ENCODE results near the gene ALX4. TPM values are rescaled to one million over a fixed set of nuclear protein-coding genes. Genes with fewer than 3 reads are reported as not detected.

The ALX4 gene
- total RNA-seq, 1 donor from 2014 or later, result 0.05 TPM

- no peaks in the 10 kb centered on the region for H3K36me3 Mint-ChIP-seq (ENCODE audit: low read depth)
- H3K27me3 Mint-ChIP-seq (ENCODE audit: low read depth), result peaks cover 44% of the 10 kb centered on the region
- H3K27ac Mint-ChIP-seq (ENCODE audit: unreplicated experiment), result no peak overlapping the region
- peaks cover 24% of the 10 kb centered on the region for H3K4me1 Mint-ChIP-seq
- DNase-seq (ENCODE audit: low read depth, low spot score), result no peak
- TF ChIP-seq, protein P1, sequence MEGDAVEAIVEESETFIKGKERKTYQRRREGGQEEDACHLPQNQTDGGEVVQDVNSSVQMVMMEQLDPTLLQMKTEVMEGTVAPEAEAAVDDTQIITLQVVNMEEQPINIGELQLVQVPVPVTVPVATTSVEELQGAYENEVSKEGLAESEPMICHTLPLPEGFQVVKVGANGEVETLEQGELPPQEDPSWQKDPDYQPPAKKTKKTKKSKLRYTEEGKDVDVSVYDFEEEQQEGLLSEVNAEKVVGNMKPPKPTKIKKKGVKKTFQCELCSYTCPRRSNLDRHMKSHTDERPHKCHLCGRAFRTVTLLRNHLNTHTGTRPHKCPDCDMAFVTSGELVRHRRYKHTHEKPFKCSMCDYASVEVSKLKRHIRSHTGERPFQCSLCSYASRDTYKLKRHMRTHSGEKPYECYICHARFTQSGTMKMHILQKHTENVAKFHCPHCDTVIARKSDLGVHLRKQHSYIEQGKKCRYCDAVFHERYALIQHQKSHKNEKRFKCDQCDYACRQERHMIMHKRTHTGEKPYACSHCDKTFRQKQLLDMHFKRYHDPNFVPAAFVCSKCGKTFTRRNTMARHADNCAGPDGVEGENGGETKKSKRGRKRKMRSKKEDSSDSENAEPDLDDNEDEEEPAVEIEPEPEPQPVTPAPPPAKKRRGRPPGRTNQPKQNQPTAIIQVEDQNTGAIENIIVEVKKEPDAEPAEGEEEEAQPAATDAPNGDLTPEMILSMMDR (conservative IDR thresholded peaks at IDR 0.05), result no peak
- no peak overlapping the region for H3K4me3 Mint-ChIP-seq
- H3K9me3 Mint-ChIP-seq, result no peaks in the 10 kb centered on the region
Measured at GRCh38 chr11:44347538-44347937, 37.6 kb upstream of the ALX4 start.

- Mint-ChIP-seq H3K27me3 (ENCODE audit: low read depth) (peaks cover 46% of the 10 kb centered on the region), H3K4me1 (peaks cover 24% of the 10 kb centered on the region), H3K9me3 (no peaks in the 10 kb centered on the region), H3K4me3 (no peak overlapping the region), H3K36me3 (ENCODE audit: low read depth) (no peaks in the 10 kb centered on the region), H3K27ac (ENCODE audit: unreplicated experiment) (no peak overlapping the region)
- no peak for DNase-seq (ENCODE audit: low read depth, low spot score)
- TF ChIP-seq, protein P1 (conservative IDR thresholded peaks at IDR 0.05), result no peak
Measured at GRCh38 chr11:44346983-44347382, 37.0 kb upstream of the ALX4 start.

- Mint-ChIP-seq H3K36me3 (ENCODE audit: low read depth) (no peaks in the 10 kb centered on the region), H3K27ac (ENCODE audit: unreplicated experiment) (no peak overlapping the region), H3K9me3 (no peaks in the 10 kb centered on the region), H3K4me1 (peaks cover 24% of the 10 kb centered on the region), H3K4me3 (no peak overlapping the region), H3K27me3 (ENCODE audit: low read depth) (peaks cover 51% of the 10 kb centered on the region)
- no peak for DNase-seq (ENCODE audit: low read depth, low spot score)
- TF ChIP-seq, protein P1 (conservative IDR thresholded peaks at IDR 0.05), result no peak
Measured at GRCh38 chr11:44345781-44346180, 35.8 kb upstream of the ALX4 start.

GRCh38 chr11:44344921-44345320 lies 35.0 kb upstream of the ALX4 start:
- Mint-ChIP-seq H3K27me3 (ENCODE audit: low read depth) (peaks cover 45% of the 10 kb centered on the region), H3K36me3 (ENCODE audit: low read depth) (no peaks in the 10 kb centered on the region), H3K27ac (ENCODE audit: unreplicated experiment) (no peak overlapping the region), H3K4me1 (peaks cover 24% of the 10 kb centered on the region), H3K9me3 (no peaks in the 10 kb centered on the region), H3K4me3 (no peak overlapping the region)
- TF ChIP-seq, protein P1 (conservative IDR thresholded peaks at IDR 0.05), result no peak
- DNase-seq (ENCODE audit: low read depth, low spot score), result no peak

- TF ChIP-seq, protein P1 (conservative IDR thresholded peaks at IDR 0.05), result no peak
- H3K9me3 Mint-ChIP-seq, result no peaks in the 10 kb centered on the region
- peaks cover 40% of the 10 kb centered on the region for H3K27me3 Mint-ChIP-seq (ENCODE audit: low read depth)
- H3K4me1 Mint-ChIP-seq, result peaks cover 22% of the 10 kb centered on the region
- H3K27ac Mint-ChIP-seq (ENCODE audit: unreplicated experiment), result no peak overlapping the region
- no peak overlapping the region for H3K4me3 Mint-ChIP-seq
- no peak for DNase-seq (ENCODE audit: low read depth, low spot score)
- H3K36me3 Mint-ChIP-seq (ENCODE audit: low read depth), result no peaks in the 10 kb centered on the region
Measured at GRCh38 chr11:44344423-44344820, 34.5 kb upstream of the ALX4 start.

All from neural crest cell (in vitro differentiated cells).